Hepatocyte (in vitro differentiated cells): Measurements from ENCODE around the gene SMIM10L2A.

Experiments
- CTCF ChIP-seq: fragments of 200-600 bp; sonication (generic); IDR thresholded peaks from 2 replicates; pipeline ENCODE4 v1.5.1; 2016; ENCODE audit warnings: antibody characterized with exemption, mild to moderate bottlenecking; ENCODE audit not compliant: poor library complexity
- EZH2 ChIP-seq: fragments of 200-600 bp; sonication (generic); IDR thresholded peaks from 2 replicates; pipeline ENCODE4 v1.6.1; 2016; ENCODE audit warnings: antibody characterized with exemption, mild to moderate bottlenecking, borderline replicate concordance
- EZH2phosphoT487 ChIP-seq: fragments of 200-600 bp; sonication (generic); IDR thresholded peaks from one replicate; pipeline ENCODE4 v1.6.1; 2018; ENCODE audit warnings: antibody characterized with exemption, mild to moderate bottlenecking, low read depth, moderate library complexity; ENCODE audit not compliant: unreplicated experiment, severe bottlenecking

DNA sequence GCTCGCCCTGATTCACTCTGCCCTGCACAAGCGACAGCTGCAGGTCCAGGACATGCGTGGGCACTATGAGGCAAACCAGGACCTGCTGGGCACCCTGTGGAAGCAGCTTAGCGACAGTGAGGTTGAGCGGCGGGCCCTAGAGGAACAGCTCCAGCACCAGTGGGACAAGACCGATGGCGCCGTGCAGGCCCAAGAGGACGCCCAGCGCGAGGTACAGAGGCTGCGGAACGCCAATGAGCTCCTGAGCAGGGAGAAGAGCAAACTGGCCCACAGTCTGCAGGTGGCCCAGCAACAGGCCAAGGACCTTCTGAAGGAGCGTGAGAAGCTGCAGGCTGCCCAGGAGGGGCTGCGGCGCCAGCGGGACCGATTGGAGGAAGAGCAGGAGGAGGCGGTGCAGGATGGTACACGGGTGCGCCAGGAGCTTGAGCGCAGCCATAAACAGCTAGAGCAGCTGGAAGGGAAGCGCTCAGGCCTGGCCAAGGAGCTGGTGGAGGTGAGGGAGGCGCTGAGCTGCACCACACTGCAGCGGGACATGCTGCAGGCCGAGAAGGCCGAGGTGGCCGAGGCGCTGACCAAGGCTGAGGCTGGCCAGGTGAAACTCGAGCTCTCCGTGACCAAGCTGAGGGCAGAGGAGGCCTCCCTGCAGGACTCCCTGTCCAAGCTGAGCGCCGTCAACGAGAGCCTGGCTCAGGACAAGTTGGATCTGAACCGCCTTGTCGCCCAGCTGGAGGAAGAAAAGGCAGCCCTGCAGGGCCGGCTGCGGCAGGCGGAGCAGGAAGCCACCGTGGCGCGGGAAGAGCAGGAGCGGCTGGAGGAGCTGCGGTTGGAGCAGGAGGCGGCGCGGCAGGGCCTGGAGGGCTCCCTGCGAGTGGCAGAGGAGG is 12.8 kb downstream of the SMIM10L2A start:
- TF ChIP-seq CTCF: no peak
- no peak for TF ChIP-seq EZH2
- no peak for TF ChIP-seq EZH2phosphoT487
